A549 (cell line): ENCODE results near the gene EIF5. TPM values are rescaled to one million over a fixed set of nuclear protein-coding genes. Genes with fewer than 3 reads are reported as not detected.

ENCODE experiments used
- ATAC-seq, 2 experiments: fragments of 200-7000 bp in 1 of 2; fragments of >200 bp in 1 of 2; cut with Nextera tagmentation in 1 of 2; cut with Tn5 transposase in 1 of 2; 3 replicates each; pipeline versions ENCODE4 v1.8.0 to v1.9.1; 2018 to 2020; ENCODE audit warnings: mild to moderate bottlenecking in 1 of 2, moderate library complexity in 1 of 2
- CTCF ChIA-PET: fragments of 300-600 bp; sonication (Branson Sonifier 250); formaldehyde crosslinking; extraction: SDS; loops from one replicate; lab custom pipeline; 2021; ENCODE audit warnings: antibody characterized with exemption, inconsistent platforms; lab: Yijun Ruan, JAX
- POLR2A ChIA-PET: fragments of 350-600 bp; formaldehyde crosslinking; extraction: SDS; loops from one replicate; lab custom pipeline; 2021; ENCODE audit warnings: antibody characterized with exemption, inconsistent platforms; lab: Yijun Ruan, JAX
- DNase-seq, 2 experiments: peaks; one replicate each; pipeline versions ENCODE4 v3.0.0 to v3.0.0-alpha.2; 2011 to 2016; ENCODE audit warnings: low read depth in 1 of 2, low spot score in 1 of 2
- FAIRE-seq: peaks from 2 replicates; lab custom pipeline; 2011; peaks lifted over from hg19 to GRCh38; lab: Jason Lieb, UNC
- H3K27ac ChIP-seq, 2 experiments: fragments of >200 bp; sonication (Bioruptor Twin); formaldehyde crosslinking; 3 replicates each; pipeline ENCODE4 v1.5.1; 2016 to 2017
- H3K4me1 ChIP-seq: fragments of >200 bp; sonication (Bioruptor Twin); formaldehyde crosslinking; 3 replicates; pipeline ENCODE4 v1.6.1; 2016
- H3K4me2 ChIP-seq: fragments of >200 bp; sonication (Bioruptor Twin); formaldehyde crosslinking; 3 replicates; pipeline ENCODE4 v1.6.1; 2016
- H3K4me3 ChIP-seq: fragments of >200 bp; sonication (Bioruptor Twin); formaldehyde crosslinking; 3 replicates; pipeline ENCODE4 v1.5.1; 2016
- H3K9me3 ChIP-seq: fragments of >200 bp; sonication (Bioruptor Twin); formaldehyde crosslinking; 3 replicates; pipeline ENCODE4 v1.6.1; 2016
- CEBPB ChIP-seq, 2 experiments: fragments of >200 bp in 1 of 2; sonication (Bioruptor Twin) in 1 of 2; formaldehyde crosslinking in 1 of 2; IDR thresholded peaks; 2 replicates each; pipeline ENCODE4 v1.6.1; 2012 to 2016
- CHD2 ChIP-seq: fragments of 150-350 bp; IDR thresholded peaks from 2 replicates; pipeline ENCODE4 v1.6.1; 2014; ENCODE audit warnings: low read length; ENCODE audit not compliant: partially characterized antibody
- FOSL2 ChIP-seq, 2 experiments: fragments of 450-650 bp in 1 of 2; fragments of >200 bp in 1 of 2; sonication (Bioruptor Twin) in 1 of 2; formaldehyde crosslinking; IDR thresholded peaks; 2 replicates each; pipeline versions ENCODE4 v1.5.0 to v1.6.1; 2016 to 2020; ENCODE audit warnings: mild to moderate bottlenecking in 1 of 2, moderate library complexity in 1 of 2
- HES2 ChIP-seq: fragments of >200 bp; sonication (Bioruptor Twin); formaldehyde crosslinking; IDR thresholded peaks from 2 replicates; pipeline ENCODE4 v1.6.1; 2016
- MAFK ChIP-seq: fragments of 450-650 bp; IDR thresholded peaks from 2 replicates; pipeline ENCODE4 v1.6.1; 2014; ENCODE audit not compliant: partially characterized antibody
- NFE2L2 ChIP-seq: fragments of 150-350 bp; conservative IDR thresholded peaks from 2 replicates; pipeline ENCODE4 v1.6.1; 2014; ENCODE audit warnings: low read length
- NR3C1 ChIP-seq: fragments of >200 bp; sonication (Bioruptor Twin); formaldehyde crosslinking; IDR thresholded peaks from 3 replicates; pipeline ENCODE4 v1.6.1; 2017
- POLR2AphosphoS2 ChIP-seq: conservative IDR thresholded peaks from 2 replicates; pipeline ENCODE4 v1.6.1; 2012; ENCODE audit warnings: low read length, improper control_type of control experiment, inconsistent platforms
- RCOR1 ChIP-seq: fragments of 150-350 bp; IDR thresholded peaks from 2 replicates; pipeline ENCODE4 v1.6.1; 2014; ENCODE audit warnings: antibody characterized with exemption, low read length, low read depth
- RFX5 ChIP-seq: fragments of 450-650 bp; IDR thresholded peaks from 2 replicates; pipeline ENCODE4 v1.7.1; 2014; ENCODE audit warnings: antibody characterized with exemption, mild to moderate bottlenecking, moderate library complexity
- SREBF2 ChIP-seq: fragments of 450-650 bp; IDR thresholded peaks from 2 replicates; pipeline ENCODE4 v1.6.1; 2014; ENCODE audit warnings: mild to moderate bottlenecking, moderate library complexity
- TP53 ChIP-seq: fragments of 250-450 bp; sonication (Bioruptor Pico); IDR thresholded peaks from 2 replicates; pipeline ENCODE4 v1.5.0; 2021; ENCODE audit warnings: mild to moderate bottlenecking, moderate library complexity
- ZSCAN20 ChIP-seq: fragments of 250-450 bp; sonication (Bioruptor Pico); IDR thresholded peaks from 2 replicates; pipeline ENCODE4 v1.8.0; 2022; ENCODE audit warnings: mild to moderate bottlenecking, moderate library complexity
- WGBS: methylation state at CpG from one replicate; pipeline ENCODE4 v1.1.6; 2017; ENCODE audit errors: missing lambda C conversion rate; 5-methylcytosine and 5-hydroxymethylcytosine counted together
- polyA plus RNA-seq, 4 experiments: library from polyadenylated mRNA; depleted of rRNA in 3 of 4; stranded (reverse); fragments of >200 nt; fragmentation: RNase III in 1 of 4; extraction: RNeasy Plus Mini Kit Qiagen cat#74134 plus additional on column Dnase treatment in 1 of 4; gene quantifications; 2 replicates in 3 of 4; 3 replicates in 1 of 4; pipeline ENCODE4 v1.2.3, GENCODE V29; 2011 to 2017

The EIF5 gene
- polyA plus RNA-seq, 2 of the 4 experiments (the other 2 are of a cell fraction) = 276 to 591 TPM

- ATAC-seq = no peak
- peak overlapping the region; percentile 48; the same call in 2 of the 3 replicates for H3K4me2 ChIP-seq
- 47% methylated on average over 10 of the region's 14 CpGs for WGBS
- H3K4me1 ChIP-seq = peaks cover 24% of the 10 kb centered on the region
- FAIRE-seq = no peak
- TF ChIP-seq ZSCAN20 (CRISPR knock-in tag) (no peak), RFX5 (no peak), HES2 (0 out of 2 replicates have a peak, but pooled peaks have one; percentile 11), CEBPB (IDR thresholded peaks at IDR 0.05) (peak; percentile 81 to 90; a peak in 3 of 4 replicates), RCOR1 (no peak)
- TF ChIP-seq, all 56 proteins: peak for 2
- DNase-seq = peak; percentile 35 to 68
- POLR2A ChIA-PET = no interaction called here
- Histone ChIP-seq H3K27ac (peak overlapping the region in 1 of 2 experiments; percentile 55; a peak in 3 of 6 replicates), H3K9me3 (no peaks in the 10 kb centered on the region), H3K4me3 (no peak overlapping the region)
- CTCF ChIA-PET = interaction anchor here (0.7 to 2.0 kb wide), 5 partner anchors 41 to 250 kb away, joined by 3 to 7 read pairs (median 5); no protein-coding TSS in a partner anchor
These were observed 4.4 kb upstream of the EIF5 start for GRCh38 chr14:103329401-103330347.

GRCh38 chr14:103330536-103330935, 3.5 kb upstream of the EIF5 start:
- Histone ChIP-seq H3K27ac (no peak overlapping the region), H3K4me3 (no peak overlapping the region), H3K4me2 (no peak overlapping the region), H3K4me1 (peaks cover 25% of the 10 kb centered on the region), H3K9me3 (no peaks in the 10 kb centered on the region)
- CTCF ChIA-PET = interaction anchor here (1.0 to 2.0 kb wide), 3 partner anchors 61 to 225 kb away, joined by 4 to 7 read pairs (median 6); no protein-coding TSS in a partner anchor
- TF ChIP-seq SREBF2 = no peak
- POLR2A ChIA-PET = no interaction called here
- WGBS = 85% methylated on average over 2 of the region's 2 CpGs
- no peak for FAIRE-seq
- DNase-seq = no peak
- ATAC-seq = no peak

- CTCF ChIA-PET = interaction anchor here (0.8 to 1.8 kb wide), 3 partner anchors 59 to 257 kb away, joined by 4 to 5 read pairs (median 5); no protein-coding TSS in a partner anchor
- H3K27ac ChIP-seq = peak overlapping the region; percentile 96 to 98
- FAIRE-seq = no peak
- 66% methylated on average over 9 of the region's 9 CpGs for WGBS
- ATAC-seq = no peak
- TF ChIP-seq NFE2L2 = 0 out of 2 replicates have a peak, but pooled peaks have one; percentile 27
- TF ChIP-seq MAFK = peak; percentile 78
- no peak for TF ChIP-seq NR3C1
- TF ChIP-seq, all 56 proteins: peak for 2
- Histone ChIP-seq H3K4me3 (peak overlapping the region; percentile 93), H3K9me3 (no peaks in the 10 kb centered on the region), H3K4me2 (peak overlapping the region; percentile 89), H3K4me1 (peaks cover 43% of the 10 kb centered on the region)
- DNase-seq = peak in 1 of 2 experiments; percentile 29
- POLR2A ChIA-PET = interaction anchor here (0.6 to 4.6 kb wide), 2 partner anchors 13 to 140 kb away, joined by 3 to 66 read pairs; no protein-coding TSS in a partner anchor
These were observed 1.7 kb upstream of the EIF5 start for GRCh38 chr14:103332143-103332919.

- CTCF ChIA-PET = interaction anchor here (1.0 to 1.9 kb wide), 7 partner anchors 43 to 260 kb away, joined by 4 to 10 read pairs (median 5); partner anchors contain the start of gene TNFAIP2
- TF ChIP-seq FOSL2 (IDR thresholded peaks at IDR 0.05) = peak; percentile 62; the same call in 1 of the 2 replicates
- peak; percentile 84 for TF ChIP-seq FOSL2 (CRISPR knock-in tag; IDR thresholded peaks at IDR 0.05)
- 0 out of 2 replicates have a peak, but pooled peaks have one; percentile 14 for TF ChIP-seq TP53 (CRISPR knock-in tag)
- 0 out of 2 replicates have a peak, but pooled peaks have one; percentile 39 for TF ChIP-seq POLR2AphosphoS2
- no peak for TF ChIP-seq CHD2
- no peak for TF ChIP-seq ZSCAN20 (CRISPR knock-in tag)
- Histone ChIP-seq H3K4me3 (peak overlapping the region; percentile 93), H3K9me3 (no peaks in the 10 kb centered on the region), H3K27ac (peak overlapping the region; percentile 98 to 99), H3K4me2 (peak overlapping the region; percentile 86), H3K4me1 (peaks cover 42% of the 10 kb centered on the region)
- no peak for FAIRE-seq
- peak; percentile 16 to 18; a peak in 4 of 6 replicates for ATAC-seq
- POLR2A ChIA-PET = interaction anchor here (1.0 to 4.6 kb wide), 10 partner anchors 10 to 230 kb away, joined by 3 to 66 read pairs (median 4); no protein-coding TSS in a partner anchor
- peak in 1 of 2 experiments; percentile 37 for DNase-seq
- WGBS = under 1% methylated on average over 39 of the region's 97 CpGs
These were observed 896 bp downstream of the EIF5 start for GRCh38 chr14:103334644-103335622.
